Stimulated activated CD4-positive, alpha-beta T cell treated with anti-CD3 and anti-CD28 coated beads, Interleukin-2, amount 100 ng/mL, for 24 hours (primary cell): Measurements from ENCODE around the gene LRRC17.

ENCODE experiments used
- DNase-seq, 2 donors: peaks; one replicate each; pipeline ENCODE4 v3.0.0-alpha.2; 2020

LRRC17 gene

GRCh38 chr7:102912742-102913141 lies at the start of gene LRRC17:
TSS of gene LRRC17 (plus strand) at chr7:102913000. CDS start at chr7:102933914, 20,914 bp downstream.
- no peak for DNase-seq

GRCh38 chr7:102864958-102865357 lies 47.8 kb upstream of the LRRC17 start:
- DNase-seq: no peak

- no peak for DNase-seq
Measured at GRCh38 chr7:102866535-102867215, 46.1 kb upstream of the LRRC17 start.

- DNase-seq: no peak
Measured at GRCh38 chr7:102869195-102869594, 43.6 kb upstream of the LRRC17 start.

- no peak for DNase-seq
Measured at GRCh38 chr7:102872460-102872859, 40.3 kb upstream of the LRRC17 start.

- no peak for DNase-seq
Measured at GRCh38 chr7:102873470-102874165, 39.2 kb upstream of the LRRC17 start.

GRCh38 chr7:102874166-102874829 lies 38.5 kb upstream of the LRRC17 start:
- DNase-seq: no peak

- DNase-seq: no peak
Measured at GRCh38 chr7:102874966-102875365, 37.8 kb upstream of the LRRC17 start.

GRCh38 chr7:102875700-102876295 lies 37.0 kb upstream of the LRRC17 start:
- peak; percentile 12 to 35 for DNase-seq

- DNase-seq: no peak
Measured at GRCh38 chr7:102883098-102883860, 29.5 kb upstream of the LRRC17 start.

- DNase-seq: no peak
Measured at GRCh38 chr7:102888561-102889233, 24.1 kb upstream of the LRRC17 start.

- DNase-seq: no peak
Measured at GRCh38 chr7:102889851-102890250, 22.9 kb upstream of the LRRC17 start.

- DNase-seq: no peak
Measured at GRCh38 chr7:102890292-102890970, 22.4 kb upstream of the LRRC17 start.

GRCh38 chr7:102890971-102891692 lies 21.7 kb upstream of the LRRC17 start:
- DNase-seq: no peak

- DNase-seq: no peak
Measured at GRCh38 chr7:102891693-102892261, 21.0 kb upstream of the LRRC17 start.

GRCh38 chr7:102892631-102893278 lies 20.0 kb upstream of the LRRC17 start:
- no peak for DNase-seq

GRCh38 chr7:102895602-102896001 lies 17.2 kb upstream of the LRRC17 start:
- DNase-seq: no peak

- no peak for DNase-seq
Measured at GRCh38 chr7:102896585-102896984, 16.2 kb upstream of the LRRC17 start.

GRCh38 chr7:102897211-102897631 lies 15.6 kb upstream of the LRRC17 start:
- DNase-seq: no peak
